ENCODE measurements around the gene TENM3.

Gene TENM3

DNA sequence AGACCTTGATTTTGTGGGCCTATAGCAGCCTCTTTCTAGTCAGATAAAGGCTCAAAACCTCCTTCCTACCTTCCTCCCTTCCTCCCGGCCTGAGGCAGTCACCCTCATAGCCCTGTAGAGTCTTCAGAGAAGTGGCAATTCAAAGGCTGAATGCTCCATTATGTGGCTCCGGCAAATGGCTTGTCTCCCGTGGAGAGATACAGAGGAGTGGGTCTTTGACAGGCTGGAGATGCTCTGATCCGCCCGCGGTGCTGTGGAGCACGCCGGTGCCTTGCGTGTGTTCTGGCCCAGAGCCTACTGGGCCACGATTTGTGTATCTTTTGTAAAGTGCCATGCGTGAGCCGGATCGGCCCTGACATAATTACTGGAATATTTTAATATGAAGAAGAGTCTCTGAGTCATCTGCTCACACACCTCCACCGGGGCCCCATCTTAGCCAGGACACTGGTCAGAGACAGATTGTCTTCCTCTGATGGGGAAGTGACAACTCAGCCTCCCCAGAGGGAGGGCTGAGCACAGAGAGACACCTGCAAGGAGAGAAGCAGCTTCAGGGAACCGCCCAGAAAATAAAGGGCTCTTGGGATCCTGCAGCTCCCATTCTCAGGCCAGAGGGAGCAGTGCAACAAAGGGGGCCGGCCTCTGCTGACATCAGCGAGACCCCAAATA, 585.3 kb downstream of the TENM3 start:
- DNase-seq = no peak

DNA sequence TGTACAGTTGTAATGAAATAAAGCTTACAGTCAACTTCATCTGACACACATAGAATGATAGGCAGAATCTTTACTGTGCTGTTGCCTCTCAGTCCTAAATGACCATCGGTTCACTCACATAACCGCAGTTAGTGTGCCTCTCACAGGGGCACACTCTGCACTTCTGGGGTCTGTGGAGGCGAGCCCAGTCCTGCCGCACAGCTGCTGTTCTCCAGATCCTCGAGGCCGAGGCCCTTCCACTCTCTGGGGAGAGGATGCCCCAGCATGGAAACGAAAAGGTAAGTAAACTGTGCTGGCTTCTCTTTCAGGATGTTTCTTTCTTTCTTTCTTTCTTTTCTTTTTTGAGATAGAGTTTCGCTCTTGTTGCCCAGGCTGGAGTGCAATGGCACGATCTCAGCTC, 586.0 kb downstream of the TENM3 start:
- DNase-seq = no peak

- no peak for DNase-seq
These were observed 588.2 kb downstream of the TENM3 start for GRCh38 chr4:182831376-182831775.

DNA sequence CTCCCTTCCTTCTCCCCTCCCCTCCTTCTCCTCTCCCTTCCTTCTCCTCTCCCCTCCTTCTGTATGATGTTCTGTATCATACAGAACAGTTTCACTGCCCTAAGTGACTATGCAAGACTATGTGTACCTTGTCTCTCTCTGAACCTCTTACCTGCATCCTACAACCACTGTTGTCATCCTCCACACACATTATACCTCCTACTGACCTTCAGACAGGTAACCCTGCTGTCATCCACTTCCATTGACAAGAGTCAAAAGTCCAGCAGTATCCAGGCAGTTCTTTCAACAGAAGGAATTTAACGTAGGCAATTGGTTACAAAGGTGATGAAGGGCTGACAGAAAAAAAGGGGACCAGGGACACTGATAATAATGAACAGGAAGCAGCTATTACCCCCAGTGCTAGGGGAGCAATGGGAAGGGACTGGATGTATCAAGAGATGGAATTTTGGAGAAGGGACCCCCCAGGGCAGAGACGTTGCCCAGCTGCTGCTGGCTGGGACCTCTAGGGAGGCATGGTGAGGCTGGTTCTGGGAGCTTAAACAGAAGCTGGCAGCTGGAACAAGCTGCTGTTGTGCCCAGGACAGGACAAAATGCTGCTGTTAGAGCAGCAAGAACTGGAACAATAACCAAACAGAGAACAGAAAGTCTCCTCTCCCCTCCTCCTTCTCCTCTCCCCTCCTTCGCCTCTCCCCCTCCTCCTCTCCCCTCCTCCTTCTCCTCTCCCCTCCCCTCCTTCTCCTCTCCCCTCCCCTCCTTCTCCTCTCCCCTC, 589.3 kb downstream of the TENM3 start:
- no peak for DNase-seq

GRCh38 chr4:182835006-182835740, 592.0 kb downstream of the TENM3 start:
- DNase-seq = no peak

GRCh38 chr4:182837831-182838230, 594.6 kb downstream of the TENM3 start:
- no peak for DNase-seq

- no peak for DNase-seq
These were observed 595.3 kb downstream of the TENM3 start for GRCh38 chr4:182838535-182838934.

GRCh38 chr4:182839256-182839655, 596.1 kb downstream of the TENM3 start:
- DNase-seq = no peak

GRCh38 chr4:182840108-182840507, 596.9 kb downstream of the TENM3 start:
- no peak for DNase-seq

- no peak for DNase-seq
These were observed 599.0 kb downstream of the TENM3 start for GRCh38 chr4:182842104-182842600.

DNA sequence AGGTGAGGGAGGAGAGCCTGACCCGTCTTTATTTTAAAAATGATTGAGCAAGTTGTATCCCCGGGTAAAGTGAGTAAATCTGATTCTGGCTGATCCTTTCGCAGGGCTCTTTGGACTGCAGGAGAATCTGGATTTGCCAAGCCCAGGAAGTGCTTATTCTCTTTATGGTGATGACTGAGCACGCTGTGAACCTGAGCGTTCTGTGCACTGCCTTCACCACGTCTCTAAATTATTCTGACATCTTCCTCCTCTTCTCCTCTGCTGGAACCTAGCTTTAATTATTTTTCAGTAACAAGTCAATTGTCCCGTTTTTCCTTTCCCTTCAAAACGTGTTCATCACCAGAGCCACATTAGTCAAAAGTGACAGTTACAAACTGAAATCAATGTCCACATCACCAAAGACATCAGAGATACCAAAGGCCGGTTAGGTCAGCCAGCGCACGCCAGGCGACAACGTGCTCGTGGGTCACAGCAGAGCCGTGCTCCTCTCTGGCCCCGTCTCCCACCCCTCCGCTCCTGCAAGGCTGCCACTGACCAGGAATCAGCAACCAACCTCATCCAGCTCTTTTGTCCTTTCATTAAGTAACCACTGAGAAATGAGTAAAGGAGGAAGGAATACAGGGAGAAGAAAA, 599.7 kb downstream of the TENM3 start:
- no peak for DNase-seq

DNA sequence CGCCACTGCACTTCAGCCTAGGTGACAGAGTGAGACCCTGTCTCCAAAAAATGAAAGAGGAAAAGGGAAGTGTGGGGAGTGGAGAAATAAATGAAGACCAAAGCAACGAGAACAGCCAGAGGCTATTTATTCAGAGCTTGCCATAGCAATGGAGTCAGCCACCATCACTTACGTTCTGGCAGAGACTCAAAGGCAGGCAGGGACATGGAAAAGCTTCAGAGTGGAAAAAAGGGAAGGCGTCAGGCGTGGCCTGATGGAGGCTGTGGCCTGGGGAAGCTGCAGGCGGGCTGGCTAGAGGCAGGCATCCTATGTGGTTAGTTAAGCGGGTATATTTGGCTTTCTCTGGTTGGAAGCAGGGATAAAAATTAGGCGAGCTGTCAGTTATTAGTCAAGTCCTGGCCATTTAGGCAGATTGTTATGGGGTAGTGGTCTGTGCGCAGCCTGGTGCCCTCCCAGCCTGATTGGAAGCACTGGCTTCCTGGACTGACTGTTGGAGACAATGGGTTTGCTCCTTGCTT, 600.7 kb downstream of the TENM3 start:
- DNase-seq = no peak

GRCh38 chr4:182845618-182846017, 602.4 kb downstream of the TENM3 start:
- DNase-seq = no peak

GRCh38 chr4:182846036-182846435, 602.8 kb downstream of the TENM3 start:
- no peak for DNase-seq

- DNase-seq = no peak
These were observed 604.6 kb downstream of the TENM3 start for GRCh38 chr4:182847576-182848450.

- no peak for DNase-seq
These were observed 605.5 kb downstream of the TENM3 start for GRCh38 chr4:182848685-182849084.
